ENCODE results near the gene NTF3. TPM values are rescaled to one million over a fixed set of nuclear protein-coding genes. Genes with fewer than 3 reads are reported as not detected.

Gene NTF3
- total and polyA plus RNA-seq, 9 of the 15 experiments (the other 6 are each of a cell fraction or from before 2014, with no cell fraction given), result not detected

DNA sequence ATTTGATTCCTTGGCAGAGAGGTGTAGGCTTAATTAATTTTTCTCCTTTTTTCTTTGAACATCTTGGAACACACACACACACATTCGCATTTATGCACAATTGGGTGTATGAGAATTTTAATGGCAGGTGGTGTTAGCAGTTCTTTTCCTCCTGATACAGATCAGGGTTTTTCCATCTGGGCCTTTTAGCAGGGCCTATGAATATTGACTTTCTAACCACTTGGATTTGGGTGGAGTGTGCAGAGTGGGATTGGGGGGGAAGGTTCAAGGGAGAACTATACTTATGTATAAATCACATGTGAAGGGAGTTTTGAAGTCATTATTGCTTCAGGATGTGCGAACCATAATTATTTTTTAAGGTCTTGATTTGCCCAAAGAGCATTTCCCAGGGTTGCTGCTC lies 28.9 kb downstream of the NTF3 start:
- H3K4me2 ChIP-seq (ENCODE audit: insufficient read depth, low read length), result no peak overlapping the region
- H4K20me1 ChIP-seq (replicated peaks; ENCODE audit: control insufficient read depth, insufficient read depth, low read length), result no peaks in the 10 kb centered on the region
- no peak overlapping the region for H3K9ac ChIP-seq (ENCODE audit: insufficient read depth in 1 of 2, low read depth in 2 of 2, low read length in 2 of 2)
- 0% methylated on average over 1 of the region's 2 CpGs for WGBS (ENCODE audit: insufficient coverage, low coverage, missing lambda C conversion rate)
- DNase-seq (ENCODE audit: extremely low read depth in 1 of 4, low spot score in 3 of 4), result no peak
- no peak overlapping the region for H2AFZ ChIP-seq (ENCODE audit: low read depth, low read length)
- no TSS peak for BruUV-seq (replicated peaks)
- no peaks in the 10 kb centered on the region for H3K79me2 ChIP-seq (ENCODE audit: control insufficient read depth, insufficient read depth, low read length)
- ATAC-seq, result no peak
- ChIA-PET CTCF (ENCODE audit: low intra/inter-chr PET ratio) (no interaction called here), POLR2A (no interaction called here)
- no peaks in the 10 kb centered on the region; a peak in 1 of 5 replicates for H3K27me3 ChIP-seq (ENCODE audit: control insufficient read depth in 2 of 2, insufficient read depth in 2 of 2, low read length in 2 of 2)
- H3K4me1 ChIP-seq (replicated peaks in 1 of 2; ENCODE audit: control insufficient read depth in 2 of 2, insufficient read depth in 2 of 2, low read length in 2 of 2), result peaks cover 0 to 2% of the 10 kb centered on the region in 2 experiments; a peak in 1 of 5 replicates
- intact Hi-C loops (cut with micrococcal nuclease) (no loop called here), in situ Hi-C loops (cut with MboI) (no loop called here)
- no peak overlapping the region for H3K27ac ChIP-seq (ENCODE audit: extremely low read depth, low read depth, low read length)
- FAIRE-seq, result no peak
- H3K36me3 ChIP-seq (ENCODE audit: control insufficient read depth, insufficient read depth, low read length), result no peaks in the 10 kb centered on the region
- H3K4me3 ChIP-seq, result no peak overlapping the region
- H3K9me1 ChIP-seq (ENCODE audit: control insufficient read depth, insufficient read depth, low read length), result no peaks in the 10 kb centered on the region
- no peaks in the 10 kb centered on the region for H3K9me3 ChIP-seq (replicated peaks; ENCODE audit: control insufficient read depth, insufficient read depth, low read depth, low read length)
- TF ChIP-seq, protein P1, sequence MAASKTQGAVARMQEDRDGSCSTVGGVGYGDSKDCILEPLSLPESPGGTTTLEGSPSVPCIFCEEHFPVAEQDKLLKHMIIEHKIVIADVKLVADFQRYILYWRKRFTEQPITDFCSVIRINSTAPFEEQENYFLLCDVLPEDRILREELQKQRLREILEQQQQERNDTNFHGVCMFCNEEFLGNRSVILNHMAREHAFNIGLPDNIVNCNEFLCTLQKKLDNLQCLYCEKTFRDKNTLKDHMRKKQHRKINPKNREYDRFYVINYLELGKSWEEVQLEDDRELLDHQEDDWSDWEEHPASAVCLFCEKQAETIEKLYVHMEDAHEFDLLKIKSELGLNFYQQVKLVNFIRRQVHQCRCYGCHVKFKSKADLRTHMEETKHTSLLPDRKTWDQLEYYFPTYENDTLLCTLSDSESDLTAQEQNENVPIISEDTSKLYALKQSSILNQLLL (CRISPR knock-in tag; IDR thresholded peaks at IDR 0.05; ENCODE audit: borderline replicate concordance), result no peak
- TF ChIP-seq, protein P2, sequence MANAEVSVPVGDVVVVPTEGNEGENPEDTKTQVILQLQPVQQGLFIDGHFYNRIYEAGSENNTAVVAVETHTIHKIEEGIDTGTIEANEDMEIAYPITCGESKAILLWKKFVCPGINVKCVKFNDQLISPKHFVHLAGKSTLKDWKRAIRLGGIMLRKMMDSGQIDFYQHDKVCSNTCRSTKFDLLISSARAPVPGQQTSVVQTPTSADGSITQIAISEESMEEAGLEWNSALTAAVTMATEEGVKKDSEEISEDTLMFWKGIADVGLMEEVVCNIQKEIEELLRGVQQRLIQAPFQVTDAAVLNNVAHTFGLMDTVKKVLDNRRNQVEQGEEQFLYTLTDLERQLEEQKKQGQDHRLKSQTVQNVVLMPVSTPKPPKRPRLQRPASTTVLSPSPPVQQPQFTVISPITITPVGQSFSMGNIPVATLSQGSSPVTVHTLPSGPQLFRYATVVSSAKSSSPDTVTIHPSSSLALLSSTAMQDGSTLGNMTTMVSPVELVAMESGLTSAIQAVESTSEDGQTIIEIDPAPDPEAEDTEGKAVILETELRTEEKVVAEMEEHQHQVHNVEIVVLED (CRISPR knock-in tag; IDR thresholded peaks at IDR 0.05), result no peak
- TF ChIP-seq, protein P3, sequence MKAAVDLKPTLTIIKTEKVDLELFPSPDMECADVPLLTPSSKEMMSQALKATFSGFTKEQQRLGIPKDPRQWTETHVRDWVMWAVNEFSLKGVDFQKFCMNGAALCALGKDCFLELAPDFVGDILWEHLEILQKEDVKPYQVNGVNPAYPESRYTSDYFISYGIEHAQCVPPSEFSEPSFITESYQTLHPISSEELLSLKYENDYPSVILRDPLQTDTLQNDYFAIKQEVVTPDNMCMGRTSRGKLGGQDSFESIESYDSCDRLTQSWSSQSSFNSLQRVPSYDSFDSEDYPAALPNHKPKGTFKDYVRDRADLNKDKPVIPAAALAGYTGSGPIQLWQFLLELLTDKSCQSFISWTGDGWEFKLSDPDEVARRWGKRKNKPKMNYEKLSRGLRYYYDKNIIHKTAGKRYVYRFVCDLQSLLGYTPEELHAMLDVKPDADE (conservative IDR thresholded peaks at IDR 0.05; ENCODE audit: control insufficient read depth, low read depth, low read length), result no peak
- TF ChIP-seq ZNF143 (CRISPR knock-in tag; IDR thresholded peaks at IDR 0.05) (no peak), RBM34 (IDR thresholded peaks at IDR 0.05; ENCODE audit: borderline replicate concordance, insufficient read depth, low read length) (no peak), WHSC1 (IDR thresholded peaks at IDR 0.05; ENCODE audit: low read length) (no peak), ZNF24 (IDR thresholded peaks at IDR 0.05) (no peak), ZNF165 (CRISPR knock-in tag; IDR thresholded peaks at IDR 0.05; ENCODE audit: borderline replicate concordance) (no peak)
- TF ChIP-seq, protein P4, sequence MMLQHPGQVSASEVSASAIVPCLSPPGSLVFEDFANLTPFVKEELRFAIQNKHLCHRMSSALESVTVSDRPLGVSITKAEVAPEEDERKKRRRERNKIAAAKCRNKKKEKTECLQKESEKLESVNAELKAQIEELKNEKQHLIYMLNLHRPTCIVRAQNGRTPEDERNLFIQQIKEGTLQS (IDR thresholded peaks at IDR 0.05), result no peak
- TF ChIP-seq, protein P4 (CRISPR knock-in tag; conservative IDR thresholded peaks at IDR 0.05), result no peak
- TF ChIP-seq, protein P5, sequence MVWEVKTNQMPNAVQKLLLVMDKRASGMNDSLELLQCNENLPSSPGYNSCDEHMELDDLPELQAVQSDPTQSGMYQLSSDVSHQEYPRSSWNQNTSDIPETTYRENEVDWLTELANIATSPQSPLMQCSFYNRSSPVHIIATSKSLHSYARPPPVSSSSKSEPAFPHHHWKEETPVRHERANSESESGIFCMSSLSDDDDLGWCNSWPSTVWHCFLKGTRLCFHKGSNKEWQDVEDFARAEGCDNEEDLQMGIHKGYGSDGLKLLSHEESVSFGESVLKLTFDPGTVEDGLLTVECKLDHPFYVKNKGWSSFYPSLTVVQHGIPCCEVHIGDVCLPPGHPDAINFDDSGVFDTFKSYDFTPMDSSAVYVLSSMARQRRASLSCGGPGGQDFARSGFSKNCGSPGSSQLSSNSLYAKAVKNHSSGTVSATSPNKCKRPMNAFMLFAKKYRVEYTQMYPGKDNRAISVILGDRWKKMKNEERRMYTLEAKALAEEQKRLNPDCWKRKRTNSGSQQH (CRISPR knock-in tag; IDR thresholded peaks at IDR 0.05), result no peak
- TF ChIP-seq, protein P6, sequence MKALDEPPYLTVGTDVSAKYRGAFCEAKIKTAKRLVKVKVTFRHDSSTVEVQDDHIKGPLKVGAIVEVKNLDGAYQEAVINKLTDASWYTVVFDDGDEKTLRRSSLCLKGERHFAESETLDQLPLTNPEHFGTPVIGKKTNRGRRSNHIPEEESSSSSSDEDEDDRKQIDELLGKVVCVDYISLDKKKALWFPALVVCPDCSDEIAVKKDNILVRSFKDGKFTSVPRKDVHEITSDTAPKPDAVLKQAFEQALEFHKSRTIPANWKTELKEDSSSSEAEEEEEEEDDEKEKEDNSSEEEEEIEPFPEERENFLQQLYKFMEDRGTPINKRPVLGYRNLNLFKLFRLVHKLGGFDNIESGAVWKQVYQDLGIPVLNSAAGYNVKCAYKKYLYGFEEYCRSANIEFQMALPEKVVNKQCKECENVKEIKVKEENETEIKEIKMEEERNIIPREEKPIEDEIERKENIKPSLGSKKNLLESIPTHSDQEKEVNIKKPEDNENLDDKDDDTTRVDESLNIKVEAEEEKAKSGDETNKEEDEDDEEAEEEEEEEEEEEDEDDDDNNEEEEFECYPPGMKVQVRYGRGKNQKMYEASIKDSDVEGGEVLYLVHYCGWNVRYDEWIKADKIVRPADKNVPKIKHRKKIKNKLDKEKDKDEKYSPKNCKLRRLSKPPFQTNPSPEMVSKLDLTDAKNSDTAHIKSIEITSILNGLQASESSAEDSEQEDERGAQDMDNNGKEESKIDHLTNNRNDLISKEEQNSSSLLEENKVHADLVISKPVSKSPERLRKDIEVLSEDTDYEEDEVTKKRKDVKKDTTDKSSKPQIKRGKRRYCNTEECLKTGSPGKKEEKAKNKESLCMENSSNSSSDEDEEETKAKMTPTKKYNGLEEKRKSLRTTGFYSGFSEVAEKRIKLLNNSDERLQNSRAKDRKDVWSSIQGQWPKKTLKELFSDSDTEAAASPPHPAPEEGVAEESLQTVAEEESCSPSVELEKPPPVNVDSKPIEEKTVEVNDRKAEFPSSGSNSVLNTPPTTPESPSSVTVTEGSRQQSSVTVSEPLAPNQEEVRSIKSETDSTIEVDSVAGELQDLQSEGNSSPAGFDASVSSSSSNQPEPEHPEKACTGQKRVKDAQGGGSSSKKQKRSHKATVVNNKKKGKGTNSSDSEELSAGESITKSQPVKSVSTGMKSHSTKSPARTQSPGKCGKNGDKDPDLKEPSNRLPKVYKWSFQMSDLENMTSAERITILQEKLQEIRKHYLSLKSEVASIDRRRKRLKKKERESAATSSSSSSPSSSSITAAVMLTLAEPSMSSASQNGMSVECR (CRISPR knock-in tag; IDR thresholded peaks at IDR 0.05), result no peak

All from K562 (cell line).